GM19193 (cell line): Measurements from ENCODE around the gene DENND6B.

Source experiments
- POLR2A ChIP-seq: IDR thresholded peaks from 4 replicates; pipeline ENCODE4 v1.6.1; 2011; ENCODE audit not compliant: insufficient read depth, insufficient read length; ENCODE audit errors: extremely low read depth

Gene DENND6B

DNA sequence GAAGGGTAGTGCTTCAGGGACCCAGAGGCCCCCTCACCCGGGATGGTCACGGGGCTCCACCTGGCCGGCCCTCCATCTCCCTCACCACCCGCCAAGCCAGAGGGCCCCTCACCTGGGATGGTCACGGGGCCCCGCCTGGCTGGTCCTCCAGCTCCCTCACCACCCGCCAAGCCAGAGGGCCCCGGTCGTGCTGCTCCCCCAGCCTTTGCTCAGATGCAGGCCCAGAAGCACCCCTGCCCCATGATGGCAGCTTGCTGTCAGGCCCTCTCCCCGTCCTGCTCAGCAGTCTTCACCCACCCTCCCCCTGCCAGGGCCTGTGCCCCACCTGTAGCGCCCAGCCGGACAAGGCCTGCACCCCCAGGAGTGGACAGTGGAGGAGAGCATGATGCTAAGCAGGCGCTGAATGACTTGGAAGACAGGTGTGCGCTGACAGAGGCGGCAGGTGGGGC lies 7.3 kb downstream of the DENND6B start:
- no peak for TF ChIP-seq POLR2A

DNA sequence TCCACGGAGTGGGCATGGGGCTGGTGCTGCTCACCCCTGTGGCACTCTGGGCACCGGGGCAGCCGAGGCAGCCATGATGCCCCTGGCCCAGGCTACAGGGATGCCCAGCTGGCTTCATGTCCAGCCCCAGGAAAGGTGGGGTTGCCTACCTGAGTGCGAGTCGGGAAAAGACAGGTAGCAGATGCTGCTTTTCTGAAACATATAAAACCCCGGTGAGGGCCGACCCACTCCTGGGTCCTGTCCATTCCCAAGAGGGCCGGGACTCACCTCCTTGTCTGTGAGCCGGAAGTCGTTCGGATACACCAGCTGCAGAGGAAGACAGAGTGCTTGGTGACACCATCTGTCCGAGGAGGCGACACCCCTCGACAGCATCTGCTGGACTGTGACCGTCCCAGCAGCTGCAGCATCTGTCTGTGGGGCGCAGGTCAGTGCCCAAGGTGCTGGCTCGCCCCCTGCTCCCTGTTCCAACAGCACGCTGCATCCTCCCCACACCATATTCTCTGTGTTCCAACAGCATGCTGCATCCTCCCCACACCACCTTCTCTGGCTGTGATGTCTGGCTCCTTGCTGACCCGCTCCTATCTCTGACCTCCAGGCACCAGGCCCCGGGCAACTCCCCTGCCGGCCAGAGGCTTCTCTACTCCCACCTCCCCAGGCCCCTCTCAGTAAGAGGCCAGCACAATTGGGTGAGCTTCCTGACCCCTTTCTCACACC lies 8.0 kb downstream of the DENND6B start:
- TF ChIP-seq POLR2A: no peak

DNA sequence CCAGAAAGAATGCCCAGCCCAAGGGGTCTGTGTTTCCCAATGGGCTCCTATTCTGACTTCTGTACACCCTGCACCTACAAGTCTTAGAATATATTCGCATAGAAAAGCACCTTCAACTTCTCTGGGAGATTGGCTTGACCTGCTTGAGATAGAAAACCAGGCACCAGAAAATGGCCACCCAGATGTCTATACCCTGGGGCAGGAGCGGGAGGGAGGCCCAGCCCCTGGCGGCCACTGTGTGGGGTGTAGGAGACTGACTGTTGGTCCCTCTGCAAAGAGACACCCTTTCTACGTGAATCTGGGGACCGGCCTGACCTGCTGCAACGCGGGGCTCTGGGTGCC lies 8.5 kb downstream of the DENND6B start:
- TF ChIP-seq POLR2A: no peak

DNA sequence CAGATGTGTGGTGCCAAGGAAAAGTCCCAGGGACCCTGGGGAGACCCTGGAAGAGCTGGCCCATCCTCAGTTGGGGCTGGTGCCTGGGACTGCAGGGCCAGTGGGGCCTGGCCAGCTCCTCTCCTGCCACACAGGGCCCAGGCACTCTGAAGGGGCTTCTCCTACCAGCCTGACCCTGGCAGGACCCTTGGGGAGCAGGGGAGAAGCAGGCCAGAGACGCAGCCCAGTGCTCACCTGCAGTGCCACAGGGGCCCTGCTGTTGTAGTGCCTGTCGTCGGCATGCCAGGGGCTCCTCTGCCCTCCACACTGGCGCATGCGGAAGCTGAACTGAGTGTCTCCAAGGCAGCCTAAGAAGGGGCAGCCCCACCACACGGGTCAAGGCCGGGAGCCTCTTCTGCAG lies 9.1 kb downstream of the DENND6B start:
- no peak for TF ChIP-seq POLR2A

DNA sequence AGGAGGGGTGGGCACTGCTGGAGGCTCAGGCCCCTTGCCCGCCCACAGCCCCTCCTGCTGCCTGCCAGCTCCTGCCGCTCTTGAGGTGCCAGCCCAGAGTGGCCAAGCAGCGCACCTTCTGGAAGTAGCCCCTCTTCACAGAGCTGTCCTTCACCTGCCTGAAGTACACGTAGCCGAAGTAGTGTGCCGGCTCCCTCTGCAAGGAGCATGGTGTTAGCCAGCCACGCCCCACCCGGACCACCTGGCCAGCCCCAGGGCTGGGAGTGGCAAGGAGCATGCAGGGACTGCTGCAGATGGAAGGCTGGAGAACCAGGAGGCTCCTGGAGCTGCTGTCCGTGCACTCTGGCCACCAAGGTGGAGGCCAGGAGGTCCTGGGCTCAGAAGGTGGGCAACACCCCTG lies 9.6 kb downstream of the DENND6B start:
- no peak for TF ChIP-seq POLR2A

DNA sequence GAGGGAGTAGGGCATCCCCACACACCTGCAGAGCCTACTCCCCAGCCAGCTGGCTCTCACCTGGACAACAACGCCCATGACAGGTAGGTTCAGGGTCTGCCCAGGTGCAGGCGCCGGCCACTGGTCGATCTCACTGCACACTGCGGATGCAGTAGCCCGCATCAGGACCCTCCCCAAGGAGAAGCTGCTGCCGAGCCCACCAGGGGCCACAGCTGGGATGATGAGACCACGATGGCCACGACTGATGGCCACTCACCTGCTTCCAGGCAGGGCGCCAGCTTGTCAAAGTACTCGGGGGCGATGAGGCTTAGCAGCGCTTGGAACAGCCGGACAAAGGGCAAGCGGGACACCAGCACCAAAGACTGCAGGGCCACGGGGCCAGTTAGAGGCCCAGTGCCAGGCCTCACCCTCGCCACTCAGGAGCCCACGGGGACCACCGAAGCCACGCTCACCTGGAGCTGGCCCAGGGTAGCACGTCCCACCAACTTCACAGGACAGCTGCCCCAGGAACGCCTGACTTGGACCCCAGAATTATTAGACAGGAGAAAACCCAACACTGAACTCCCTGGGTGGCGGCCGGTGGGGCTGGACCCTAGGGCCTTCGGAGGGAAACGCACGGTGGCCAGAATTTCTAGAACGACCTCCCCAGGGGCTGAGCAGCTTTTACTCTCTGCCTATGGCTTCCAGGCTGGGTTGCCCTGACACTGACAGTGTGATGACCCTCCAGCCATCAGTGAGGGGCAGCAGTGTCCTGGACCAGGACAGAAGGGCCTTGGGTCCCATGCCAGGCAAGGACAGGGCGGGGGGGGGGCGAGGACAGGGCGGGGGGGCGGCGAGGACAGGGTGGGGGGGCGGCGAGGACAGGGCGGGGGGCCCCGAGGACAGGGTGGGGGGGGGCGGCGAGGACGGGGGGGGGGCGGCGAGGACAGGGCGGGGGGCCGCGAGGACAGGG lies 10.4 kb downstream of the DENND6B start:
- TF ChIP-seq POLR2A: peak; percentile 15

DNA sequence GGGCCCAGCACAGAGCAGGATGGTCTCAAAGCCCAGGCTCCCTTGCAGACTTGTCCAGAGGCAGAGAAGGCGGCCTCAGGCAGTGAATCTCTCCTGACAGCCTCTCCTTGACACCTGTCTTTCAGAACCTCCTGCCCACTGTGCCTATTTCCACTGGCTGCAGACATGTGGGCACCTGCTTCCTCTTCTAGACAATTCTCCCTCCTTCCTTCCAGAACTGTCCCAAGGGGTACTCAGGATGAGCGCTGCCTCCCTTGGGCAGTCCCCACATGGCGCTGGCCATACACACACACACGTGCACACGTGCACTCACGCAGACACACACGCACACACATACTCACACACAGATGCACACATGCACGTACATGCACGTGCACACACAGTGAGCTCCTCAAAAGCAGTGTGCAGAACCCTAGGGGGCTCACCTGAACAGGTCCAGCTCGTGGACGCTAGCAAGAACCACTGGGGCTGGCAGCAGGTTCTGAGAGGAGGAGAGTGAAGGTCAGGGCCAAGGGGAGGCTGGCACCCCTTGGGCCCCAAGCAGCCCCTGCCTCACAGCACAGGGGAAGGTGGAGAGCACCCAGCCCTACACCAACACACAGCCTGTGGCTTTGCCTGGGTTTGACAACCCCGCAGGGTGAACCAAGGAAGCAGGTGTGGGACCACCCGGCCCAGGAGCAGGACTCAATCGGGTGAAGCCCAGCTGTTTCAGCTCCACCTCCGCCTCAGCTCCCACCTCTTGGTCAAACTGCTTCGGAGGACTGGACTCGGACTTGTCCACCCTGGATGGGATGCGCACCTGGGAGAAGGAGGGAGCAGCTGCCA lies 11.3 kb downstream of the DENND6B start:
- TF ChIP-seq POLR2A: no peak

DNA sequence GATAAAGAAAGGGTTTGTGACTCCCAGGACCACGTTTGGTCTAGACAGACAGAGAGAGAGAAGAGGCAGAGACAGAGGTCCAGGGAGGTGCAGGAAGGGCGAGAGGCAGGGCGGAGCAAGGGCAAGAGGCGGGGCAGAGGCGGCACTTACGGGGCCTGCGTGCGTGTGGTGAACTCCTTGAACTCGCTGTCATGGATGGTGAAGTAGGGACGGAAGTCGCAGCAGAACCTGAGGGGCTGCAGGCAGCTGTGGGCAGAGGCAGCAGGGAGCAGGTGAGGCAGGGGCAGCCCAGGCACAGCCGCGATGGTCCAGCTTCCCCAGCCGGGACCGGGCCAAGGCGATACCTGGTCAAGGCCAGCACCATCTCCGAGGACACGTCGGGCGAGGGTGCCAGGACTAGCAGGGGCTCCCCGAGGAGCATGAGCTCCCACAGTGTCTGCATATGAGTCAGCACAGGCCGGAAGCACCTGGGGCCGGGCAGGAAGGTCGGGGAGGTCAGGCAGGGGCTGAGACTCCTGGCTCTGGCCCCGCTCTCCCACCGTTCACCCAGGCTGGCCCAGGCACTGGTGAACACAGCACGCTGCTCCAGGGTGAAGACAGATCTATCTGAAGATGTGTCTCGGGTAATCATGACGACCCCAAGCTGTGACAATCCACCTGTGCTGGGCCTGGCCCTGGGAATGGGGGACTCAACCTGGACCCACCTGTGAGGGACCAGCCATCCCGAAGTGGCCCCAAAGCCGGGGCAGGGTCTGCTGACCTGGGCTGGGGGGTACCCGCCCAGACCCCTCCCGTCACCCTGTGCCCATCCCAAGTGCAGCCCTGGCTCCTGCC lies 12.1 kb downstream of the DENND6B start:
- peak; percentile 81 for TF ChIP-seq POLR2A

DNA sequence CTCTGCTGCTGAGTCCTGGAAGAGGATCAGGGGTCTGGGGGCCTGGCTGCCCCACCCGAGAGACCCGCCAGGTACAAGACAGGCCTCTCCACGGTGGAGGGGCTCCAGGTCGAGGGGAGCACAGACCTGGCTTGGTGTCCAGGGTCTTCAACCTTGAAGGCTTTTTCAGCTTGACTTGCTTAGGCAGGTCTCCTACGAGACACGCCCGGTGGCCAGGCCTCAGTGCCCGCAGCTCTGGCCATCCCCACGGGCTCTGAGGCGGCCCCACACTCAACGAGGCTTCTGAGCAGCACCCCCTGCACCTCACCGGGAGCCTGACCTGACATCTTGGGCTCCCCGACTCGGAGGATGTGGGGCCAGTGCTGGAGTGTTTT lies 12.7 kb downstream of the DENND6B start:
- TF ChIP-seq POLR2A: no peak

DNA sequence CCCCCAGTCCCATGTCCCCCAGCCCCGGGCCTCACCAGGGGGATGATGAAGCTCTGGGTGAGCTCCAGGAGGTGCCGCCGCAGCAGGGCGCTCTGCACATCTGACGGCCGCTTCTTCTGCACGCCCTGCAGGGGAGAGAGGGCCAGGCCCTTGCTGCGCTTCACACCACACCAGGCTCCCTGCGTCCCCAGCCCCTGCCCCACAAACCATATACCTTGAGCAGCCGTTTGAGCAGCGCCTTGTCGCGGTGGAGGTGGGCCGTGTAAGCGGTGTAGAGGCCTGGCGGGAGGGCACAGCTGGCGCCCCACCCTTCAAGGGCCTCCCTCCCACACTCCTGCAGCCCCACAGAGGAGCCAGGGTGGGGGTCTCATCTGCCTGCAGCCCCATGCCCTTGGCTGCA lies 13.2 kb downstream of the DENND6B start:
- no peak for TF ChIP-seq POLR2A

DNA sequence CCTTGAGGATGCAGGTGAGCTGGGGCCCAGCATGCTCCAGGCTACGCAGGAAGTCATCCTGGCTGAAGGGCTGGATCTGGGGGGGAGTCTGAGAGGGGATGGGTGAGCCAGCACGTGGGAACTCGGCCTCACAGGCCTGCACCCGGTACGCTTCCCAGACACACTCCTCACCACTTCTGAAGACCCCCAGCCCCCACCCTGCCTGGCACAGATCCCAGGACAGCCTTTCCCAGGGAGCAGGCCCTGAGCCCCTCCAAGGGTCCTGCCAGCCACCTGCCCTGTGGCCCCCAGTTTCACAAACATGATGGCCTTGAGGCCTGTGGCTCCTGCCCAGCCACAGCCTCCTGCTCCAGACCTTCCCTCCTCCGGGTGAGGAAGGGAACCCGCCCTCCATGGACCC lies 13.8 kb downstream of the DENND6B start:
- TF ChIP-seq POLR2A: no peak

DNA sequence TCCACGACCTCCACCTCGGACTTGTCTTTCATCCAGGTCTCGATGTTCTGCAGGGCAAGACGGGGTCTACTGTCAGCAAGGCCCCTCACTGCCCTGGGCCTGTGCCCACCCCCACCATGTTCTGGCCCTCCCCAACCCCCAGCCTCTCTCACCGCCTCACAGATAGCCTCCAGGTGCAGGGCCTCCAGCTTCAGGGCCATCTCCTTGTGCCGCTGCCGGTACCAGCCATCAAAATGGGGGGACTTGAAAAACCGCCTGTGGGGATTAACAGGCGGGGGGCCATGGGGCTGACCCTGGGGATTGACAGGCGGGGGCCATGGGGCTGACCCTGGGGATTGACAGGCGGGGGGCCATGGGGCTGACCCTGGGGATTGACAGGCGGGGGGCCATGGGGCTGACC lies 14.4 kb downstream of the DENND6B start:
- no peak for TF ChIP-seq POLR2A

DNA sequence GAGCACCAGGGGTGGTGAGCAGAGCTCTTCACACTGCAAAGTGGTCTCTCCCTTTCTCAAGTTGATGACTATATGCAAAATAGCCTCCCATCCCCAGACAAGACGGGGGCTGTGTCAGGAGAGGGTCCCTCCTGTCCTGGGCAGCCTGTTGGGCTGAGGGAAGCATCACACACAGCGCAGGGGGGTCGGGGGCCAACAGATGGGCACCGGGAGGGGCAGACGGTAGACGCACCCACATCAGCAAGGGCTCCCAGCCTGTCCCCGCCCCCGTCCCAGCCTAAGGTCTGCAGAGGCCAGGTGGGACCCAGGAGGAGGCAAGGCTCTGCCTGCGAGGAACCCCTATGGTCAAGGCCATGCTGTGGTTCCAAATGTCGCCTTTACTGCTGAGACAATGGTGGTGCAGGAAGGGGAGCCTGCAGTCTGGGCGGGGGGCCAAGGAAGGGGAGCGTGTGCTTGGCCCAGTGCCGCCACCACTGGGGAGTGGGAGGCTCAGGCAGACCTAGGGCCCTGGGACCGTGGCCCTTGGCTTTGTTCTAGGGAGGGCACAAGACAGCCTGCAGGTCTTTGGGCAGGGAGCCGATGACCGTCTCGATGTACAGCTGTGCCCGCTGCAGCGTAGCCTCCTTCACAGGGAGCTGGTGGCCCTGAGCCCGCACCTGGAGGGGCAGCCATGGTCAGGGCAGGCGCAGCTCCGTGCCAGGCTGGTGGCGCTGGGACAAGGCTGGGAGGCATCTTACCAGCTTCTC lies 15.0 kb downstream of the DENND6B start:
- TF ChIP-seq POLR2A: no peak

DNA sequence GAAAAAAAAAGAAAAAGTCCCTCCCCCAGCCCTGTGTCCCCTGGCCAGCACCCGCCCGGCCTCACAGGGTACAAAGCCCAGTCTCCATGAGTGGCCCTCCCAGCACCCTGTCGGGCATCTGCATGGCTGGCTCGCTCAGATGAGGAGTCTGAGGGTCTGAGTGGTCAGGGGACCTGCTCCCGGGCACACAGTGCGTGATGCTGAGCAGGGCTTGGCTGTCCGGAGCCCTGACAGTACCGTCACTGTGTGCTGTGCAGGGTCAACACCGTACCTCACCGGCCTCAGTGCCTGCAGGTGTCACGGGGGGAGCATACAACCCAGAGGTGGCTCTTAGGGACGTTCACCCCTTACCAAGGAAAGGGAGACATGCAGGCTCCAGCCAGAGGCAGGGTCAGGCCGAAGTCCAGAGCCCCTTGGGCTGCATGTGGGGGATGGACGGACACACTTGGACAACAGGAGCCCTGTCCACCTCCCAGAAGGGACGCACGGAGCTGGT lies 15.8 kb downstream of the DENND6B start:
- no peak for TF ChIP-seq POLR2A

DNA sequence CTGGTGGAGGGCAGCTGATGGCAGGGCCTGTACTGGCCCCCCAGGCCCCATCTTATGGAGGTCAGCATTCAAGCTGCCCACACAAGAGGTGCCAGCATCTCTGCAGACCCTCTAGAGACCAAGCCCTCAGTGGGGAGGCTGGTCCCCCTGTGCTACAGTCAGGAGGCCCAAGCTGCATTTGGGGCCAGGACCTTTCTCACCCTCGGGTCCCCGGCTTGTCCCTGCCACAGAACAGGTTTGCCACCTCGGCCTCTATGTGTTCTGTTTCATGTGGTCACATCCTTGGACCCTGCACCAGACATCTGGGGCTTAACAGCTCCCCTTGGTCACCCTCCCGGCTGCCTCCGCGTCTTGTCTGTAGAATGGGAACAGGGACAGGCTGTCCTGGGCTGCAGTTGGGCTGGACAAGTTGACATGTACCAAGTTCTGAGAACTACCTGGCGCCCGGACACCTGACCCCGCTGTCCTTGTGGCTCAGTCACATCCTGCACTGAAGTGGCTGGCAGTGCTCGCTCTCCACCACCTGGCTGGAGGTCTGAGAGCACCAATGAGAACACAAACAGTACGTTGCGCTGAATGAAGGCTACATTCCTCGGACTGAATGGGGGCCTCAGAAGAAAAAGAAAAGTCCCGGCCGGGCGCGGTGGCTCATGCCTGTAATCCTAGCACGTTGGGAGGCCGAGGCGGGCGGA lies 16.6 kb downstream of the DENND6B start:
- TF ChIP-seq POLR2A: no peak
